HG02884 (cell line): Measurements from ENCODE around the gene SORBS2.

Experiments
- ATAC-seq: cut with Tn5 transposase; IDR thresholded peaks from one replicate; pipeline ENCODE4 v1.9.1; 2021; ENCODE audit warnings: mild to moderate bottlenecking, moderate library complexity; ENCODE audit not compliant: unreplicated experiment

Gene SORBS2

DNA sequence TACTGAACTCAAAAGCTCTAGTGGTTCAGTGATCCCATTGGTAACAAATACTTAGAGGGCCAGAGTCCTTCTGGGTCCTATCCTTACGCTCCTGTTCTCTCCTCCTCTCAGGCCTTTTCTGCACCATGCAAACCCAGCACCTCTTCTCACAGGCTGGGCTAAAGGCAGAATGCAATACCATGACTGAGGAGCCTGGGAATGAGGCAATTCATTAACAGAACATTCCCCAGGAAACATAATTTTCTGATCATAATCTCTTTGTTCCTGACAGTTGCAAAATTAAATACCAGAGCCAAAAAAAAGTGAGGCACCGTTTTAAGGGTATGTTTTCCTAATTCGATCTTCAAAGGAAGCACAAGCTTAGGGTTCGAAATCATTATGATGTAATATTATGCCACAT is 9.0 kb downstream of the SORBS2 start:
- ATAC-seq: no peak

DNA sequence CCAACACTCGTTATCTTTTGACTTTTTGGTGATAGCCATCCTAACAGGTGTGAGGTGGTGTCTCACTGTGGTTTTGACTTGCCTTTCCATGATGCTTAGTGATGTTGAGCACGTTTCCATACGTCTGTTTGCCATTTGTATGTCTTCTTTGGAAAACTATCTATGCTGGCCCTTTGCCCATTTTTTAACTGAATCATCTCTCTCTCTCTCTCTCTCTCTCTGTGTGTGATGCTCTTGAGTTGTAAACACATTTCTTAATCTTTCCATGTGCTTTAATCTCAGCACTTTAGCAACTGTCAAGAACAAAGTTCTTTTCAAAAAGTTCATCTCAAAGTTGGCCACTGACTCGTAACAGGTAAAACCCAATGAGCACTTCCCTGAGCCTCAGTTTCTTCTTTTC is 10.5 kb downstream of the SORBS2 start:
- ATAC-seq: no peak

DNA sequence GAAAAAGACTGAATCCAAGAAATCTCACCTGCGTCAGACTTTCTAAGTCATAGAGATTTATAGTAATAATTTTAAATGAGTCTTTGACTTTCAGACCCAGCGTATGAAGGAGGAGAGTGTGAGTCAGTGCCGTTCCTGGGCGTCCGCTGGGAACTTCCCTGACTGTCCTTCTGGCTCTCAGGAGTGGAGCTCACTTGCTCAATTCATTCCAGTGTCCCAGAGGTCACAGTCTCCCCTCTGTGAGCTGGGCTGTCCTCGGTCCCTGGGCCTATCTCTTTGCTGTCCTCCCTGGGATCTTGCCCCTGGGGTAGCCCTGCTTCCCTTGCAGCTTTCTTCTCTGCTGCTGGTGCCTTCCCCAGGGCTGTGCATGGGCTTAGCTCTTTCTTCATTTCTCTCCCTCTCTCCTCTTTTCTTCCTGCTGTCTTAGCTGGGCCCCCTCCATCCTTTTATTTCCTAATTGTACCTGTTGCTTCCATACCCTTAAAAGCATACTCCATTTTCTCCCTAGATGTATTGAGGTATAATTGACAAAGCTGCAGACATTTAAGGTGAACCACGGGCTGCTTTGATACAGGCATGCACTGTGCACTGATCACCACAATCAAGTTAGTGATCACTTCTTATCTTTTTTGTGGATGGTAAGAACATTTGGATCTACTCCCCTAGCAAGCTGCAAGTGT is 11.6 kb downstream of the SORBS2 start:
- ATAC-seq: no peak

DNA sequence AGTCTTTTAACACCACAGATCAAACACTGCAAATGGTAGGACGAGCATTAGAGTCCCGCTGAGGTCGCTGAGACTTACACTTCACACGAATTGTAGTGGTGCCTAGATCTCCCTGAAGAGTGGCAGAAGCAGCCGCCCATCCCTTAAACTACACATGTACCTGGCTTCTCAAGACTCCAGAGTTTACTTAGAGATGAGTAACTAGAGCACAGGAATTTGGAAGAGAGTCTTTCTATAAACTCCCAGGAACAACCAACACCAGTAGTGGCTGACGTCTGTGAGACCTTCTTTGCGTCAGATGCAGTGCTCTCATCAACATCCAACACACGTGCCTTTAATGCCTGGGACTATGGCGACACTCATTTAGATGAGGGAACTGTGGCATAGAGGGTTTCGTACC is 12.6 kb downstream of the SORBS2 start:
- ATAC-seq: no peak

DNA sequence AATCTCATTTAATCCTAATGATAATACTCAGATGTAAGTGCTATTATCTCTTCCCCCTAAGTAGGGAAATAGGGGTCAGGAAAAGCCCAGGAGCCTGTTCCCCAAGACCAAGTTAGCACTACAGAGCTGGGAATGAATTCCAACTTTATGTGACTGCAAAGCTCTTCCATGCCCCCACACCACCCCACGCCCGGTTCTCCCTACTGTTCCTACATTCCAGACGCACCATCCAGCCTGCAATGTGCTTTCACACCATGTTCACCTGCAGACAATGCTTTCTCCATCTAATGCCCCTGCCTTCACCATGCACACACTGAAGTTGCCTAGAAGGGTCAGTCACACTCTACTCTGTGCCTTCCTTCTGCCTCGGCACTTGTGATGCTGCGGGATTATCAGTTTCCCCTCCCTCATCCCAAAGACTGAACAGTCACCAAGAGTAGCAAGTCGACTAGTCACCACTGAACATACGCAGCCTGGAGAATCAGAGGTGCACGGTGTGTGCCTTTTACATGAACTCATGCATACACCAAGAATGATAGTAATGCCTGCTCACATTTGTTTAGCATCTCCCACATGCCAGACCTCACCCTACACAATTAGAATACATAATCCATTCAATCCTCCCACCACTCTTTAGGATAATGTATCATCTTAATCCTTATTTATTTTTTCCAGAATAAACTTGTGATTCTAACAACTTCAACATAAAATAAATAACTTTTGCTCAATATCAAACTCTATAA is 14.2 kb downstream of the SORBS2 start:
- ATAC-seq: no peak

DNA sequence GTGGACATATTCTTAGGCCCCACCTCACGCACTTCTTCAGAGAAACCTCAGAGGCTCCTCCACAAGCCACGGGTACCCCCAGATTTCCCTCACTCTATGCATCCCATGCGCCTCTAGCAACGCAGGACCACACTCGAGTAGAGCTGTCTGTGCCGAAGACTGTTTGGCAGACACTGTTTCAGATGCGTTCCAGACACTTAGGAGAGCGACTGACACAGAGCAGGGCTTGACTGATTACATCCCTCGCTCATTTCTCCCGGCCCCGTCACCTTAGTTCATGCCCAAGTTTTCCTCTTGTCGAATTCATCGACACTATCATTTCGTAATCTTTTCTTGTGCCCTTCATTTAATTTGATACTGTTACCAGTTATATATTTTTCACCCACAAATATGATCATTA is 15.0 kb downstream of the SORBS2 start:
- no peak for ATAC-seq

DNA sequence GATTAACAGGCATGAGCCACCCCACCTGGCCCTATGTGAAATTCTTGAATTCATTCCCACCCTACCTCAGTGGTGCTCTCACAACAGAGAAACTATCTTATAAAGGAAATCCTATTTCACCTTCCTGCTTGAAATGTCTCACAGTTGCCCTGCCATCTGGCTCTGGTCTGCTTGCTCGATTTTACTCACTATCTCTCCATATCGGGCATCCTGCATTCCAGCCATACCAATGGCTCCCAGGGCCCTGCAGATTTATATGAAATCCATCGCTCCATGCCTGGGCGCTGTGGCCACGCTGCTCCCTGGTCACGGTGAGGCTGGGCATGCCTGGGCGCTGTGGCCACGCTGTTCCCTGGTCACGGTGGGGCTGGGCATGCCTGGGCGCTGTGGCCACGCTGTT is 15.8 kb downstream of the SORBS2 start:
- ATAC-seq: no peak

DNA sequence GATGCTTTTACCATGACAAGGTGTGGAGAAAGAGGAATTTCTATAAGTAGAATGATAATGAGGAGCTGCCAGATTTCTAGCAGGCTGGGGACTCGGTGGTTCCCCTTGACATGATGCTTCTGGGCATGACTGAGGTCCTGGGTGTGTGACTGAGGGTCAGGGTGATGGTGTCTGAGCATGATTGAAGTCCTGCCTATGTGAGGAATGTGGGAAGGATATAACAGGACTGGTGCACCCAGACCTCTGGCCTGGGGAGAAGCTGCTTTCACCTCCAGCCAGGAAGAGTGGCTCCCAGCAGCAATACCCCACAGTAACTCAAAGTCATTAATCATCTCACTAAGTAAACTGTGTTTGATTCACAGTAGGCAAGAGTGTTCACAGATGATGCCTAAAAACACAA is 17.4 kb downstream of the SORBS2 start:
- ATAC-seq: no peak

DNA sequence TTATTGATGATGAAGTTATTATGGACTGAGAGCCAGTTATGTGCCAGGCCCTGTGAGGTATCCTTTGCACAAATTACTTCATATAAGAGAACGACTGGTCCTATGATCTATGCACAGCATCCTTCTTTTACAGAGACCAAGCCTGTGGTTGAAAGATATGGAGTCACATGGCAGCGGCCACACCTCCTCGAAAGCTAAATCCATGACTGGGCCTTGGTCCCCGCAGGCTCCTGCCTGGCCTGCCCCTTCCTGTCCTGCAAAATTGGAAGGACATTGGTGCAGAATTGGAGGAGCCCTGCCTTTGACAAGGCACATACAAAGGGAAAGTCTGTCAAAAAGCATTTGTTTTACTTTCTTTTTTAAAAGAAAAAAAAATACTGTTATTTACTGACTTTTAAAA is 18.3 kb downstream of the SORBS2 start:
- no peak for ATAC-seq

DNA sequence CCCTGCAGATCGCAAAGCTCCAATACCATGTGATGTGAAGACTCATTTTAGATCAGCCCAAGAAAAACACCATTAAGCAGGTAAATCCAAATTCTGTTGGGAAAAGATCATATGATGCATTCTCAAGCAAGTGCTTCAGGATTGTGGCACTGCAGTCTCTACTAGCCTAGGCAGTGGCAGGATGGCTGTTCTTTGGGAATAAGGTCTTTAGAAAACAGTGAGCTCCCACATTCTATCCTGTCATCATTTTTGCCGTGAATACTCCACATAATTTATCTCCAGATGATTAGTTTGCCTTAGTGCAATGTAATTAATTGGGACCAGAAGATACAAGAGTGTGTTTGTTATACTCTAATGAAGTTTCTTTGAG is 18.9 kb downstream of the SORBS2 start:
- no peak for ATAC-seq

DNA sequence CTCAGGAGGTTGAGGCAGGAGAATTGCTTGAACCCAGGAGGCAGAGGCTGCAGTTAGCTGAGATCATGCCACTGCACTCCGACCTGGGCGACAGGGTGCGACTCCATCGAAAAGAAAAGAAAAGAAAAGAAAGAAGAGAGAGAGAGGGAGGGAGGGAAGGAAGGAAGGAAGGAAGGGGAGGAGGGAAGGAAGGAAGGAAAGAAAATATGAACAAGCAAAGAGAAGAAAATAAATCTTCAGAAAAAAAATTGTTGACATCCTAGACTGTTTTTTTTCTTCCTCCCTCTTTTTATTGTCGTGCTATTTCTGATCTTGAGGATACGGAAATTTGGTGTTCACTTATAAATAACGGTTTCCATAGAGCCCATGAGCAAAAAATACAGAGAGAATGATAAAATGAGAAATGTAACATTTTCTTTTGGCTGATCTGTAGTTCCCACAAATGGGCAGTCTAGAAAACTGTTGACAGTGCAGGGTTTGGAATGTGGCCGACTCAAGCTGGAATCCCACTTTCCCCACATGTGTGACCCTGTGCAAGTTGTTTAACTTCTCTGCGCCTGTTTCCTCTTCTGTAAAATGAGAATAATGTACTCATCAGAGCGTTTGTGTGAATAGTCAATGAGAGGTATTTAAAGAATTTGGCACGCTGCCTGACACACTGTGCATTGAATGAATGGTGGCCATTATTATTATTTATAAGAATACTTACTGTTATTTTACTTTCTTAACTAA is 19.4 kb downstream of the SORBS2 start:
- no peak for ATAC-seq

DNA sequence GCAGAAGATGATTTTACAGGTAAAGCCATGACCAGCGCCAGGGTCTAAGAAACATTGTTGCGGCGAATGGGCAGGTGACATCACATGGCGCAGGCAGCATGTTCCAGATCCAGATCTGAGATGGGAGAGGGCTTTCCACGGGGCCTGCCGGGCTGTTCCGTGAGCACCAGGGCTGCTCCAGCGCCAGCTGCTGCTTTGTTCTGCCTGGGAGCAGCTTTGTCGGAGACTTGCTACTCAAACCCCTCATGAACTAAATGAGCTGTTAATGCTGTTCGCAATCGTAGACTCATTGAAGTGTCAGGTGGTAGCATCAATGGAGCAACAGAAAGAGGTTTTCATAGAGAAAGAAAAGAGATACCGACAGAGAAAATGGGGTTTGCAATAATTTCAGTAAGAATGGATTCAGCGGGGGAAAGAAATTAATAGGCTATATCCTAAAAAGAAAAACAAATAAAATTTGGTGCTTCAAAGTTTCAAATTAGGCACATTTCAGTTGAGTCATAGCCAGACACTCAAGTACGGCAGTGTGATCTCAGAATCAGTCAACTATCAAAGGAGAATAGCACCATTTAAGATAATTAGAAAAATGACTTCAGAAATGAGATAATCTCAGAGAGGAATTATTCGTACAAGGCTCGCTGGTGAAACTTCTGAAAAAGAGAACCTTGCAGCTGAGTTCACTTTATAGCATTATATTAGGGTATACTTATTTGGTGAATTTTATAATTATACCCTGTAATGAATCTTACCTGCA is 23.9 kb downstream of the SORBS2 start:
- no peak for ATAC-seq

DNA sequence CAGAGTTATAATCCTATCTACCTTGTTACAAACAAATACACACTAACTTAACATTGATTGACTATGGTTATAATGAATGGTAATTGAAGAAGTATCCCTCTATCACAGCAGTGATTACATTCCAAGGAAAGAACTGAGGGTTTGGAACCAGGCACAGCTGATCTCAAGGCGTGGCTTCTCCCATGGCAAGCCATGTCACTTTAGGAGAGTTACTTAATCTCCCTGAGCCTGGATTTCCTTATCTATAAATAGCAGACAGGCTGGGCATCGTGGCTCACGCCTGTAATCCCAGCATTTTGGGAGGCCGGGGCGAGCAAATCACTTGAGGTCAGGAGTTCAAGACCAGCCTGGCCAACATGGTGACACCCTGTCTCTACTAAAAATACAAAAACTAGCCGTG is 25.6 kb downstream of the SORBS2 start:
- no peak for ATAC-seq

DNA sequence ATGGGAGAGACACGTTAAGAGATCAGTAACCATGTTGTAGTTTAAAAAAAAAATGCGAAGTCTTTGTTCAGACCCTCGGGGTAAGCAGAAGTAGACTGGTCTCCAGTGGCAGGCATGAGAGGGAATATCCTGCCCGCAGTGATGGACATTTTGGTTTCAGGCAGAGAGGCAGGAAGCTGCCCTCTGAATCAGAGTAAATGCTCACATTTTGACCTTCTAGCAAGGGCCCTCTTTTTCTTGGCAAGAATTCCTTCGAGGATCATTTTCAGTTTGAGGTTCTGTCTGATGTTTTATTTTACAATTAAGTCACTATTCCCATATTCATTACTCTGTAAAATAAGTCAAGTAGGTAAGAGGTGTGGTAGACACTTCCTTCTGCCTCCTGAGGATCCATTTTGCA is 28.4 kb downstream of the SORBS2 start:
- ATAC-seq: no peak

DNA sequence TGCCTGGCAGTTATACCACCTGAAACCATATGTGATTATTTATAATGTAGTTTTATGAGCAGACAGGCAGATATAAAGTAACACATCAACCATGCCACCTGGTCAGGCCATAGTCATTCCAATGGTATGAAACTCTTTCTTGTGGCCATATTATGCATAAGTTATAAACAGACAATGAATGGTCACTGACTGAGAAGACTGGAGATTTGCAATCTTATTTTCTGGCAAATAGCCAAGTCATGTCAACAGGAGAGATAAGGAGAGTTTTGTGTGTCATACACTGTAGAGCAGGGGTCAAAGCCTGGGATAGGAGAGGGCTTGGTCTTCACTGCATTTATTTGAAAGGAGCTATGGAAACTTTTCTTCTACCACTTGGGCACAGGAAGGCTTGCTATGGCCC is 29.5 kb downstream of the SORBS2 start:
- ATAC-seq: no peak

DNA sequence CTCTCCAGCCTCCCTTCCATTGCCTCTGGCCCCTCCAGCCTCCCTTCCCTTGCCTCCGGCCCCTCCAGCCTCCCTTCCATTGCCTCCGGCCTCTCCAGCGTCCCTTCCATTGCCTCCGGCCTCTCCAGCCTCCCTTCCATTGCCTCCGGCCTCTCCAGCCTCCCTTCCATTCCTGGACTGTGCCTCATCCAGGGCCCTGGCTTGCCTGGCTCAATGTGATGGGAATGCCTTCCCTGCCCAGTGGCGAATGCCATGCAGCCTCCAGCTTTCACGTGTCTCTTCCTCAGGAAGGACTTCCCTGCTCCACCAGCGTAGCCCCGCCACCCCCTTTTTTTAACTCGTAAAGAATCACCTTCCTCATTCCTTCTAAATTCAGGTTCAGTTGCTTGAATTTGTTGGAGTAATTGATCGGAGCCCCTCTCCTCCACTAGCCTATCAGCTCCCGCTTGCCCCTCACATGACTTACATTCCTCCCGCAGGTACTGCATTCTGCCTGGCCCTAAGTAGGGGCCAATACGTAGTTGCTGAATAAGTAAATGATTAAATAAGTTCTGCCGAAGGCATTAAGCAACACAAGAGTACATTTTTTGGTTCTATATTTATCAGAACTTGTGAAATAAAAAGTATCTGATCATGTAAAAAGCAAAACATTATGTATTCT is 30.3 kb downstream of the SORBS2 start:
- no peak for ATAC-seq

DNA sequence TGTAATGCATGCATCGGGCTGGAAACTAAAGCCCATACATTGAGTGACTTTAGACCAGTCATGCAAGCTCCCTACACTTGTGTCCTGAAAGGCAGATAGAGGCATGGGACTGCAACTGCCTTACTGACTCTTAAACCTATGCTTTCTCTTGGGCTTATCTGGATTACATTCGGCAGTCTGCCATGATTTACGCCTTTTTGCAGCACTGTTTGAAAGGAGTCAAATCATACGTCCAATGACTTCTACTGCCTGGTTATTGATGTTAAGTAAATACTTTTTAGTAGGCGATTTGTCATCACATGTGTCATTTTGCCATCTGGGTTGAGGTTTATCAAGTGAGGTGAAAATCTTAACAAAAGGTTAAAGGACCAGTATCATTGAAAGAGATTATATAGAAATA is 31.5 kb downstream of the SORBS2 start:
- no peak for ATAC-seq

DNA sequence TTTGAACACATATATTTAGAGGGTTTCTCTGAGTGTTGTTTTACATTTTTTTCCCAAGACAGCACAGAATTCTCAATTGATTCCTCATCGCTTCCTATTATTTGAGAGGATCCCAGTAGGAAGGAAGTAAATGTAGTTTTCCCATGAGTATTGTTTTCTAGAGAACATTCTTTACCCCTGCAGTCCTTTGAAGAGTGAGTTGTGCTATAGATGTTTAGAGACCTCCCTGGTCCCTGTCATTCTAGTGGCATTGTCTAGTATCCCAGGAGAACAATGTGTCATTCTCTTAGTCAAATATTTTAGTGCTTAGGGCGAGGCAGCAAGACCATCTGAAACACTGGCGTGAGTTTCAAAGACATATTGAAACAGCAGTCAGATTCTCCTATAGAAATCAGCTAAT is 32.5 kb downstream of the SORBS2 start:
- no peak for ATAC-seq

DNA sequence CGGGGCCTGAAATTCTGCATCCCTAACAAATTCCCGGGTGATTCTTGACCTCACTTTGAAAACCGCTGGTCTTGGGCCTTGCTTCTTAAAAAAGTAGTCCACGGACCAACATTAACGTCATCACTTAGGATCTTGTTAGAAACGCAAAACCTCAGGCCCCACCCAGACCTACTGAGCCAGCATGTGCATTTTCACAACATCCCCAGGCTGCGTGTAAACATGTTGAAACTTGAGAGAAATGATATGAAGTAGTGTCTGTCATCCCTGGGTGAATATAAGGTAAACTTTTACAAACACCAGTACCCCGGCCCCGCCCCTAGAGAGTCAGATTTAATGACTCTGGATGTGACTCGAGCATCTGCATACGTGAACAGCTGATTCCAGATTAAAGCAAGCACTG is 33.7 kb downstream of the SORBS2 start:
- ATAC-seq: no peak

DNA sequence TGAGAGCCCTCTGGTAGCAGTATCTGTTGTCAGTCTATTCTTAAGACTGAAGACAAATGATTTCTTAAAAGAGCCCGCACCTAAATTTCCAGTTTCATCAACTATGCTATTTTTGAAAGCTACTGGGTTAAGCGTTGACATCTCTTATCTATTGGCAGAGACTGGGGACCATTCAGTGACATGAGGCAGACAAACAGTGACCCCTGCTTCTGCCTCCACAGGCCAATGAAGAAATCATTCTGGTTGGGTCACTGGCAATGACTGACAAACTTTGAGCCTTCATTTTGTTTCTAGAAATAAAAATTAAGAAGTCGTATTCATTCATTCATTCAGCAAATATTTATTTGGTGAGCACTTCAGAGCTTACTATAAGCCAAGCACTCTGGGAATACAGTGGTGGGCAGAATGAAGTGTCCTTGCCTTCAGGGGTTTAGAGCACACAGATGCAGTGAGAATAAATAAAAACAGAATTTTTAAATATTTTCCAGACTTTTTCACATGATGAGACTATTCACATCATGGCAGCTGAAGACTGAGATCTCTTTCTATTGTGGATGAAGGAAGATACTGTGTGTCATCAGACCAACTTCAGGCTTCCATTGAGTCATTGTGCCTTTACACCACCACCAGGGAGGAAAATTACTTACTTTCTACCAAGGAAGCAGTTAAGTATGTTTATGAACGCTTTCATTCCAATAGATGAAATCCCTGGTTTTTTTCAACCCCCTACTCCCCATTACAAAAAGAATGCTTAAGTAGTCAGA is 36.0 kb downstream of the SORBS2 start:
- ATAC-seq: no peak
